ENCODE results near the gene TADA1.

GRCh38 chr1:166813508-166814223 lies 62.4 kb downstream of the TADA1 start:
- TF ChIP-seq CTCF (IDR thresholded peaks at IDR 0.05; ENCODE audit: low read length) (no peak), EZH2 (optimal IDR thresholded peaks at IDR 0.05; ENCODE audit: low read depth, low read length) (no peak), EZH2phosphoT487 (IDR thresholded peaks at IDR 0.05; ENCODE audit: low read length) (no peak)

All from MM.1S (cell line).